CD4-positive, alpha-beta T cell treated with Interleukin-12 subunit alpha and Interleukin-12 subunit beta, for 1 hour (primary cell): Measurements from ENCODE around the gene WDR43.

Experiments used
- DNase-seq: peaks from one replicate; pipeline ENCODE4 v3.0.0-alpha.2; 2020

WDR43 gene

DNA sequence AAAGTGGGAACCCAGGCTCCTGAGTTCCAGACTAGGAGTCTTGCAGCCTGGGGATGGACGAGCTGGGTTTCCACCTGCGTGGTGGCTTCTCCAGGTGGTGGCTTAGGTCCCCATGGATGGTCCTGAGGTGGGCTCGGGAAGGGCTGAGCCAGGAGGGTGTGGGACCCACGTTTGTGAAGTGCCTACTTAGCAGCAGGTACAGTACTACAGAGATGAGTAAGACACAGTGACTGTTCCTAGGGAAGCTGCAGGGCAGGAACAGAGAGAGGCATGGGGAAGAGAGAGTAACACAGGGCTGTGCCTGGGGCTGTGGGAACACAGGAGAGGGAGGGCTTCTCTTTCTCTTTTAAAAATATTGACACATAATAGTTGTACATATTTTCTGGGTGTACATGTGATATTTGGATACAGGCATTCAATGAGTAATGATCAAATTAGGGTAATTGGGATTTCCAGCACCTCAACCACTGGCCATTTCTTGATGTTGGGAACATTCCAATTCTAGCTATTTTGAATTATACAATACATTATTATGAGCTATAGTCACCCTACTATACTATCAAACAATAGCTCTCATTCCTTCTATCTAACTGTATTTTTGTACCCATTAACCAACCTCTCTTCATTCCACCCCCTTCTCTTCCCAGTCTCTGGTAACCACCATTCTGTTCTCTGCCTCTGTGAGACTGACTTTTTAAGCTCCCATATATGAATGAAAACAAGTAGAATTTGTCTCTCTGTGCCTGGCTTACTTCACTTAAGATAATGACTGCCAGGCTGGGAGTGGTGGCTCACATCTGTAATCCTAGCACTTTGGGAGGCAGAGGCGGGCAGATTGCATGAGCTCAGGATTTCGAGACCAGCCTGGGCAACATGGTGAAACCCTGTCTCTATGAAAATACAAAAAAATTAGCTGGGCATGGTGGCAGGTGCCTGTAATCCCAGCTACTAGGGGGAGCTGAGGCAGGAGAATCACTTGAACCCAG lies 101.6 kb downstream of the WDR43 start:
- DNase-seq: no peak

DNA sequence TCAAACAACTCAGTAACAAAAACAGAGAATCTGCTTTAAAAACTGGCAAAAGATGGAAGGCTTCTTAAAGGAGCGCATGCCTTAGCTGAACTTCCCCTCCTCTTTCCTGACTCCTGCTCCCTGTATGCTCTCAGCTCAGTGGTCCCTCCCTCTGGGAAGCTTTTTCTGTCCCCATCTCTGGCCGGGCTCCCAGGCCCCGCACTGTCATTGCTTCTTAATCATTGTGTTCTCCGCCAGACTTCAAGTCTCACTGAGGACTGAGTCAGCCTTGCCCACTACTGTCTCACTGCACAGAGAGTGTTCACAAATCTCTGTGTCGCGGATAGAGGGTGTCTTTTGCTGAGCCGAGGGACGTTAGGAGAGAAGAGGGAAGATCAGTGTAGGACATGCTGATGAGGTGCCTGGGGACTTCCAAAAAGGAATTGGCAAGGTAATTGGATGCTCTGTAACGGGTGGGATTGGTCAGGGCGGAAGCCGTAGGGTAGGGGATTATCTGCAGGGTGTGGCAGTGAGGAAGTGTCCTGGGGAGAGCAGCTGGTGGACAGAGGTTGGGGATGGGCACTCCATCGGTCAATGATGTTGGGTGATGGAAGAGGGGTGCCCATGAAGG lies 102.9 kb downstream of the WDR43 start:
- no peak for DNase-seq
